ENCODE results near the gene USF2. TPM values are rescaled to one million over a fixed set of nuclear protein-coding genes. Genes with fewer than 3 reads are reported as not detected.
"Not testable (repeated sequence)": the region's sequence is repeated elsewhere in the genome, so short reads cannot be mapped to it uniquely, and the experiment has no call there.

USF2 gene
- total RNA-seq, 2 donors from 2014 or later = 90.4 to 143 TPM

- DNase-seq (ENCODE audit: low spot score) = no peak
- Histone ChIP-seq H3K27me3 (replicated peaks; ENCODE audit: insufficient read depth) (no peaks in the 10 kb centered on the region), H3K9me3 (no peaks in the 10 kb centered on the region), H3K36me3 (peaks cover 21% of the 10 kb centered on the region), H3K27ac (no peak overlapping the region), H3K4me1 (ENCODE audit: control insufficient read depth in 1 of 2, low read depth in 2 of 2) (no peaks in the 10 kb centered on the region), H3K4me3 (no peak overlapping the region)
- no peak for TF ChIP-seq CTCF (IDR thresholded peaks at IDR 0.05)
- no peak for ATAC-seq (ENCODE audit: insufficient number of reproducible peaks, low FRiP score, low read depth)
These were observed 12.5 kb downstream of the USF2 start for GRCh38 chr19:35281303-35281702.

DNA sequence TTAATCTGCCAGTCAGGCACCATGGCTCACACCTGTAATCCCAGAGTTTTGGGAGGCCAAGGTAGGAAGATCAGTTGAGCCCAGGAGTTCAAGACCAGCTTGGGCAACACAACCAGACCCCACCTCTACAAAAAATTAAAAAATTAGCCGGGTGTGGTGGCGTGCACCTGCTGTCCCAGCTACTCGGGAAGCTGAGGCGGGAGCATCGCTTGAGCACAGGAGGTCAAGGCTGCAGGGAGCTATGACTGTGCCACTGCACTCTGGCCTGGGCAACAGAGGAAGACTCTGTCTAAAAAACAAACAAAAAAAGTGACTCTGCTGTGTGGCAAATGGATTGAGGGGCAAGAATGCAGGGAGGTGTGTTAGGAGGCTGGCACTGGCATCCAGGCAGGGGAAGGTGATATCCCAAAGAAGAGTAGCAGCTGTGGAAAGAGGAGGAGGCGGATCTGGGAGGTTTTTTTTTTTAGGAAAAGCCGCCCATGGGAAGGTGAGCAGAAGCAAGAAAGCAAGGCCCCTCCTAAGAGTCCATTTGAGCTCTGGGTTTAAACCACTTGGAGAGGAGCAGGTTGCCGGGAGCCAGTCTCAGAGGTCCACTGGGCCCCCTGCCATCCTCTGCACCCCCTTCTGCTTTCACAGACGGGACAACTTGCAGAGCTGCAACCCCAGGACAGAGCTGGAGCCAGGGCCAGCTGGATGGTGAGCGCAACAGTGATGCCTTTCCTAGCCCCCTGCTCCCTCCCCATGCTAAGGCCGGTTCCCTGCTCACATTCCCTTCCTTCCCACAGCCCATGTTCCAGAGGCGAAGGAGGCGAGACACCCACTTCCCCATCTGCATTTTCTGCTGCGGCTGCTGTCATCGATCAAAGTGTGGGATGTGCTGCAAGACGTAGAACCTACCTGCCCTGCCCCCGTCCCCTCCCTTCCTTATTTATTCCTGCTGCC is 15.7 kb downstream of the USF2 start:
- no peak for TF ChIP-seq CTCF (IDR thresholded peaks at IDR 0.05)
- Histone ChIP-seq H3K36me3 (peaks cover under 1% of the 10 kb centered on the region), H3K9me3 (no peaks in the 10 kb centered on the region), H3K27me3 (replicated peaks; ENCODE audit: insufficient read depth) (no peaks in the 10 kb centered on the region), H3K4me1 (ENCODE audit: control insufficient read depth in 1 of 2, low read depth in 2 of 2) (no peaks in the 10 kb centered on the region), H3K27ac (no peak overlapping the region), H3K4me3 (no peak overlapping the region)
- ATAC-seq (ENCODE audit: insufficient number of reproducible peaks, low FRiP score, low read depth) = no peak
- no peak for DNase-seq (ENCODE audit: low spot score)

- Histone ChIP-seq H3K27me3 (replicated peaks; ENCODE audit: insufficient read depth) (no peaks in the 10 kb centered on the region), H3K27ac (no peak overlapping the region), H3K4me3 (no peak overlapping the region), H3K36me3 (no peaks in the 10 kb centered on the region), H3K4me1 (ENCODE audit: control insufficient read depth in 1 of 2, low read depth in 2 of 2) (no peaks in the 10 kb centered on the region), H3K9me3 (no peaks in the 10 kb centered on the region)
- TF ChIP-seq CTCF (IDR thresholded peaks at IDR 0.05) = no peak
- no peak for ATAC-seq (ENCODE audit: insufficient number of reproducible peaks, low FRiP score, low read depth)
- no peak for DNase-seq (ENCODE audit: low spot score)
These were observed 16.3 kb downstream of the USF2 start for GRCh38 chr19:35285095-35285449.

DNA sequence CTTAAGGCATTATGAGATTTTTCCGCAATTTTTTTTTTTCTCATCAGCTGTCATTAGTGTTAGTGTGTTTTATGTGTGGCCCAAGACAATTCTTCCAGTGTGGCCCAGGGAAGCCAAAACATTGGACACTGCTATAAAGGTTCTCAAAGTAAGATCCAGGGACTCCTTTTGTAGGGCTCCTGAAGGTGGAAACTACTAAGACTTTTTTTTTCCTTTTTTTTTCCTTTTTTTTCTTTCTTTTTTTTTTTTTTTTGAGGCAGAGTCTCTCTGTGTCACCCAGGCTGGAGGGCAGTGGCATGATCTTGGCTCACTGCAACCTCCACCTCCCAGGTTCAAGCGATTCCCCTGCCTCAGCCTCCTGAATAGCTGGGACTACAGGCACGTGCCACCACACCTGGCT is 16.7 kb downstream of the USF2 start:
- not testable (repeated sequence) for DNase-seq (ENCODE audit: low spot score); H3K27me3 ChIP-seq (replicated peaks; ENCODE audit: insufficient read depth); H3K27ac ChIP-seq

GRCh38 chr19:35286101-35286500 is 17.3 kb downstream of the USF2 start:
- not testable (repeated sequence) for H3K4me3 ChIP-seq; H3K4me1 ChIP-seq (ENCODE audit: control insufficient read depth in 1 of 2, low read depth in 2 of 2); ATAC-seq (ENCODE audit: insufficient number of reproducible peaks, low FRiP score, low read depth); H3K27ac ChIP-seq; H3K9me3 ChIP-seq; H3K36me3 ChIP-seq; DNase-seq (ENCODE audit: low spot score); H3K27me3 ChIP-seq (replicated peaks; ENCODE audit: insufficient read depth)

More for the DNA sequence above, 16.7 kb downstream of the USF2 start:
- not testable (repeated sequence) for H3K9me3 ChIP-seq; H3K4me3 ChIP-seq; ATAC-seq (ENCODE audit: insufficient number of reproducible peaks, low FRiP score, low read depth); H3K36me3 ChIP-seq; H3K4me1 ChIP-seq (ENCODE audit: control insufficient read depth in 1 of 2, low read depth in 2 of 2)

DNA sequence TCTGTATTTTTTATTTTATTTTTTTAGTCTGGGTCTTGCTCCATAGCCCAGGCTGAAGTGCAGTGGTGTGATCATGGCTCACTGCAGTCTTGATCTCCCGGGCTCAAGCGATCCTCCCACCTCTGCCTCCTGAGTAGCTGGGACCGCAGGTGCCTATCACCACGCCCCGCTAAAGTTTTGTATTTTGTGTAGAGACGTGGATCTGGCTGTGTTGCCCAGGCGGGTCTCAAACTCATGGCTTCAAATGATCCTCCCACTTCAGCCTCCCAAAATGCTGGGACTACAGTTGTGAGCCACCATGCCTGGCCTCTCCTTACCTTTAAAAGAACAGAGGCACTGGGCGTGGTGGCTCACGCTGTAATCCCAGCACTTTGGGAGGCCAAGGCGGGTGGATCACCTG is 19.0 kb downstream of the USF2 start:
- TF ChIP-seq CTCF (IDR thresholded peaks at IDR 0.05) = no peak
- no peaks in the 10 kb centered on the region for H3K4me1 ChIP-seq (ENCODE audit: control insufficient read depth in 1 of 2, low read depth in 2 of 2)
- H3K4me3 ChIP-seq = no peak overlapping the region
- no peak overlapping the region for H3K27ac ChIP-seq
- no peaks in the 10 kb centered on the region for H3K36me3 ChIP-seq
- DNase-seq (ENCODE audit: low spot score) (no peak), ATAC-seq (ENCODE audit: insufficient number of reproducible peaks, low FRiP score, low read depth) (no peak)
- no peaks in the 10 kb centered on the region for H3K9me3 ChIP-seq
- H3K27me3 ChIP-seq (replicated peaks; ENCODE audit: insufficient read depth) = no peaks in the 10 kb centered on the region

Measured in thoracic aorta (tissue), 2 donors.